Tongue (tissue), 2 donors: ENCODE data around the gene XK. TPM values are rescaled to one million over a fixed set of nuclear protein-coding genes. Genes with fewer than 3 reads are reported as not detected.
"Not testable (repeated sequence)": the region's sequence is repeated elsewhere in the genome, so short reads cannot be mapped to it uniquely, and the experiment has no call there.

Experiments used
- DNase-seq: peaks from one replicate; pipeline ENCODE4 v3.0.0-alpha.2; 2015
- total RNA-seq: library from RNA; depleted of rRNA; stranded (reverse); fragments of >200 nt; gene quantifications from one replicate; pipeline ENCODE4 v1.2.3, GENCODE V29; 2014

Gene XK, protein sequence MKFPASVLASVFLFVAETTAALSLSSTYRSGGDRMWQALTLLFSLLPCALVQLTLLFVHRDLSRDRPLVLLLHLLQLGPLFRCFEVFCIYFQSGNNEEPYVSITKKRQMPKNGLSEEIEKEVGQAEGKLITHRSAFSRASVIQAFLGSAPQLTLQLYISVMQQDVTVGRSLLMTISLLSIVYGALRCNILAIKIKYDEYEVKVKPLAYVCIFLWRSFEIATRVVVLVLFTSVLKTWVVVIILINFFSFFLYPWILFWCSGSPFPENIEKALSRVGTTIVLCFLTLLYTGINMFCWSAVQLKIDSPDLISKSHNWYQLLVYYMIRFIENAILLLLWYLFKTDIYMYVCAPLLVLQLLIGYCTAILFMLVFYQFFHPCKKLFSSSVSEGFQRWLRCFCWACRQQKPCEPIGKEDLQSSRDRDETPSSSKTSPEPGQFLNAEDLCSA
- 14.3 TPM for total RNA-seq

DNA sequence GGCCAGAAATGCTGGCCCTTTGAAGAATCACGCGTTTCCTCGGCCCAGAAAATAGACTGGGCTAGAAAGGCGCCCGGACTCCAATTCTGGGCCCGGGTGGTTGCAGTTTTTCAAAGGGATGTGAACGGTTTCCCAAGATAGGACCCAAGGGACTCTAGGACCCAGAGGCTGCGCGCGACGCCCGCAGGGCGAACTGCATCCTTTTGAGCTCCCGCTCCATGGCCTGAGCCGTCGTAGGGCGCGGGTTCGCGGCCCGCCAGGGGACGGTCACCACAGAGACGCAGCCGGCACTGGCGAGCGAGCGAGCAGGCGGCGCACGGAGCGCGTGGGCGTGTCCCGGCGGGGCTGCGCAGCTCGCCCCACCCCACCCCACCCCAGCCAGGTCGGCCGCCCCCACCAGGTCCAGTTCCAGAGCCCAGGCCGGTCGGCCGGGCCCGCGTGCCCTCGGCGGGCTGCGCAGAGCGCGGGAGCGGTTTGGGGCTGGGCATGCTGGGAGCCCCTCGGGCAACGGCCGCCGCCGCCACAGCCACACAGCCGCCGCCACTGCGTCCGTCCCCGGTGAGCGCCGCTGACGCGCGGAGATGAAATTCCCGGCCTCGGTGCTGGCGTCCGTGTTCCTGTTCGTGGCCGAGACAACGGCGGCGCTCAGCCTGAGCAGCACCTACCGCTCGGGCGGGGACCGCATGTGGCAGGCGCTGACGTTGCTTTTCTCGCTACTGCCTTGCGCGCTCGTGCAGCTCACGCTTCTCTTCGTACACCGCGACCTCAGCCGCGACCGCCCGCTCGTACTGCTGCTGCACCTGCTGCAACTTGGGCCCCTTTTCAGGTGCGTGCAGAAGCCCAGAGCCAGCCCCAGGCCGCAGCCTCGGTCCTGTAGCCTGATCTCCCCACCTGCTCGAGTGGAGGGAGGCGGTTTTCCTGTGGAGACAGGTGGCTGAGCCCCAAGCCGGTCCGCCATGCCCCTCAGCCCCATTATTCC lies at the start of gene XK:
Gene XK (plus strand): TSS at position 411 of the 979 bp plus-strand sequence. CDS start 171 bp downstream, at position 582.
- DNase-seq = peak; percentile 31

DNA sequence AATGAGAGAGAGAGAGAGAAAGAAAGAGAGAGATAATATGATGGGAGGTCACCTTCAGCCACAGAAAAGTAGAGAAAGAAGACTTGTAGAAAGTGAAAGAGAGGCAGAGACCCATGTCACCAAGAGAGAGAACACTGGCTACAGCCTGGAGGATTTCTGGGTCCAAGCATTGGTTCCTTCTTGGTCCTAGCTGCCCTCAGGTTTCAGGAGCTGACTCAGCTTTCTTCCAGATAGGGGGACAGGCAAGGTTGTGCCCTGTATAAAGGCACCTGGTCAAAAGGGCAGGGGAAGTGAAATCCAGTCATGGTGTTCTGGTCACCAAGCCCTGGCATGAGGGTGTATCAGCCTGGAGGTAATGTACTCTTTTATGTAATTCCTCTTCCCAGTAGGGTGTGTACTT lies 47.5 kb upstream of the XK start:
- no peak for DNase-seq

DNA sequence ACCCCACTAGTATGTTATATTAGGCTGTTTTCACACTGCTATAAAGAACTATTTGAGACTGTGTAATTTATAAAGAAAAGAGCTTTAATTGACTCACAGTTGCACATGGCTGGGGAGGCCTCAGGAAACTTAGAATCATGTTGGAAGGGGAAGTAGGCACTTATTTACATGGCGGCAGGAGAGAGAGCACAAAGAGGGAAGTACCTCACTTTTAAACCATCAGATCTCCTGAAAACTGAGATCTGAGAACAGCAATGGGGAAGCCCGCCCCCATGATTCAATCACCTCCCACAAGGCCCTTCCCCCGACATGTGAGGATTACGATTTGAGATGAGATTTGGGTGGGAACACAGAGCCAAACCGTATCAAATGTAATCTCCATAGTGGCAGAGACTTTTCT lies 45.4 kb upstream of the XK start:
- DNase-seq = no peak

DNA sequence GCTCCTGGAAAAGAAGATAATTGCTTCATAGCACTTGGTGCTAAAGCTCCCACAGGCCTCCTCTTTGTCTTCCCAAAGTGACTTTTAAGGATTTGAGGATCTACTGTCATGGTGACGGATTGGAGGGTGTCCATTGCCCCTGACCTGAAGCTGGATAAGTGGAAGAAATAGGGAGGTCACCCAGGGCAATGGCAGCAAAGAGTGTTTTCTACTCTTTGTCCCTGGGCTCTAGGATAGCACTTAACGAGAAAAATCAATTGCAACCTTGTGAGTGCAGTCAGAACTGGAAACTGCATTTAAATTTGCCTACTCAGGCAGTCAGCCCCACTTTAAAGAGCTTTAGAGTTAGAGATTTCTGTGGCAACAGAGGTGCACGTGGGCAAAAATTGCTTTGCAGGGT lies 43.7 kb upstream of the XK start:
- no peak for DNase-seq

DNA sequence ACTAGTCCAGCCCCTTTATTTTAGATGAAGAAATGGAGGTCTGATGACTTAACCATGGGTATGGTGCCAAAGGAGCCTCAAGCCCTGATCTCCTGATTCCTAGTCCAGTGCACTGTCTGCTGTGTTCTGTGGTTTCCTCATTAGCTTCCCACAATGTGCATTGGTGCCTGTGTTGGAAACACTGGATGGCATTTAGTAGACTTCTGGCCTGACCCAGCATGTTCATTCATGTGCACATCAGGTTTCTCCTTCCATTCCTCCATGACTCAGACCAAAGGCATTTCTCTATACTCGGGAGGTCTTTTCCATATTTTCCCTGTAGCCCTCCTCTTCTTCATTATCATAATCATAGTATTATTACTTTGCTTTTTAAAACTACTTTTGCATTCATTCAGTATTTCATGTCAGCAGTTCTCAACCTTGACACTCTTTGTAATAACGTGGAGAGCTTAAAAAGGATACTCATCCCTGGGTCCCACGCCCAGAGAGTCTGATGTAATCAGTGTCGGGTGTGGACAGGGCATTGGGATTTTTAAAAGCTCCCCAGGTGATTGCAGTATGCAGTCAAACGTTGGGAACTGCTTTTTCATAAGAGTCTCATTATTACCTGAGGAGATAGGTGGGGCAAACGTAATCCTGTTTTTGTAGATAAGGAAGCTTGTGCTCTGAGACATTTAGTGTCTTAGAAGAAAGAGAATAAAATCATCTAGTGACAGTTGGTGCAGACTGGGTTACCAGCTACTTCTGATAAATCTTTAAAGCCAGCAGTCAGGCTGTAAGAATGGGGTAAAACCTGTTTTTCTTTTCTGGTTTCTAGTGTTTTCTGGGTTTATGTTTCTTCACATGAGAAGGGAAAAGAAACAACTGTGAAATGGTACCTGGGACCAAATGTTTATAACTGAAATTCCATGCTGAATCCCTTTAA lies 40.9 kb upstream of the XK start:
- peak; percentile 0 for DNase-seq

DNA sequence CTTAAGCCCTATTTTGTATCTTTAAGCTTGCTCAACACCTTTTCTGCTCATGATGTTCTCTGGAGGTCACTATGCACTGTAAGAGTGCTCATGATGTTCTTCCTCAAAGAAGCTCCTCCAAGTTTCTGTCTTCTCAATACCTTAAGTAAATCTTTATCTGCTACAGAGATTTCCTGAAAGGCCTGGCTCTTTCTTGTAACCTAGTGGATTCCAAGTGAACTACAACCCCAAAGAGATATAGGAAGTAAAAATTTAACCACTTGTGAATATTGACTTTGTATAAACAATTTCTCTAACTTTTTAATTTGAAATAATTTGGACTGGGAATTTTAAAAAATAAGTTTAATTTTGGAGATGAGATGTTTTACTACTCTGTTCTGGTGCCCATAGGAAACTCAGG lies 39.3 kb upstream of the XK start:
- DNase-seq = no peak

DNA sequence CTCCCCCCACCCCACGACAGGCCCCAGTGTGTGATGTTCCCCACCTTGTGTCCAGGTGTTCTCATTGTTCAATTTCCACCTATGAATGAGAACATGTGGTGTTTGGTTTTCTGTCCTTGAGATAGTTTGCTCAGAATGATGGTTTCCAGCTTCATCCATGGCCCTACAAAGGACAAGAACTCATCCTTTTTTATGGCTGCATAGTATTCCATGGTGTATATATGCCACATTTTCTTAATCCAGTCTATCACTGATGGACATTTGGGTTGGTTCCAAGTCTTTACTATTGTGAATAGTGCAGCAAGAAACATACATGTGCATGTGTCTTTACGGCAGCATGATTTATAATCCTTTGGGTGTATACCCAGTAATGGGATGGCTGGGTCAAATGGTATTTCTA lies 34.7 kb upstream of the XK start:
- DNase-seq = not testable (repeated sequence)

DNA sequence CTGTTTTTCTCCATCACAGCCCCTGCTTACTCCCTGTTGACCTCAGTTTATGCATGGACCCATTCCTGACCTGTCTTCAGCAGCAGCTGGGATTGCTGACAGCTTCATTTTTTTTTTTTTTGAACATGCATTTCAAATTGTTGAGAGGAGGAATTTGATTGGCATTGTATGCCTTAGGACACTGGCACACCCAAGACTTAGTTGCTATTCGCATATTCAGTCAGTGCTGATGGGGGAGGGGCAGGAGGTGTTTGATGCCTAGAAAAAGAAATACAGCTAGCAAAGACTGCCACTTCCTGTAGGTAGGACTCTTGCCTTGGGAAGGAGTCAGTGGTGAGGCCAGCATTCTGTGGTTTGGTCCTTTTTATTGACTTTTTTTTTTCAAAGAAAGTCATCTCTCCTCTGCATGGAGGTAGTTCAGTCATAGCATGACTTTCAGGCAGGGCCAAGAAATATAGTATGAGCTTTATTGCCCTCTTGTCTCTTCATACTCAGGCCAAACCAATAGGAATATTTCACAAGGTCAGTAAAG lies 33.6 kb upstream of the XK start:
- DNase-seq = no peak

DNA sequence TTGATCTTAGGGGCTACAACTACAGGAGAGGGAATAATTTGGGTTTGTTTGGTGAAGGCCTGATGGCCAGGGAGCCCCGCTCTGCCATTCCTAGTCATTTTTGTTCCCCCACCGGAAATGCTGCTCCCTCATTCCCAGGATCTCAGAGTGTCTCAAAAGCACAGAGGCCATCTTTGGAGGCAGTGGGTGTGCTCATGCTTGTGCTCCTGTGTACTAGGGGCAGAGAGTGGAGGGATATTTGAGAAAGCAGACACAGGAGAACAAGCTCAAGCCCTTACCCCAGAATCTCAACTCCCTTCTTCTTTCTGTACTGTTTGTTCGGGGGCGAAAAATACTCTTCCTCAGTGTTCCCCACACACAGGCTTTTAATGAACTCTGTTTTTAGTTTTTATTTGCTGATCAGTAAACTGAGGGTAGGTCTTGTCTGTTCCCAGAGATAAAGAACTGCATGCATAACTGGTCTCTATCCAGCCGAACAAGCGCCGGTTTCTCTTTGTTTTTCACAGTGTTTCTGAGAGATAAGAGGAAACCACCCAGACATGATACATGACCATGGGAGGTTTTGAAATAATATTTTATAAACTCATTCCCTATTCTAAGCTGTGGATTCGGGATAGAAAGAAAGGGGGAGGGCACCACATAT lies 32.9 kb upstream of the XK start:
- no peak for DNase-seq

DNA sequence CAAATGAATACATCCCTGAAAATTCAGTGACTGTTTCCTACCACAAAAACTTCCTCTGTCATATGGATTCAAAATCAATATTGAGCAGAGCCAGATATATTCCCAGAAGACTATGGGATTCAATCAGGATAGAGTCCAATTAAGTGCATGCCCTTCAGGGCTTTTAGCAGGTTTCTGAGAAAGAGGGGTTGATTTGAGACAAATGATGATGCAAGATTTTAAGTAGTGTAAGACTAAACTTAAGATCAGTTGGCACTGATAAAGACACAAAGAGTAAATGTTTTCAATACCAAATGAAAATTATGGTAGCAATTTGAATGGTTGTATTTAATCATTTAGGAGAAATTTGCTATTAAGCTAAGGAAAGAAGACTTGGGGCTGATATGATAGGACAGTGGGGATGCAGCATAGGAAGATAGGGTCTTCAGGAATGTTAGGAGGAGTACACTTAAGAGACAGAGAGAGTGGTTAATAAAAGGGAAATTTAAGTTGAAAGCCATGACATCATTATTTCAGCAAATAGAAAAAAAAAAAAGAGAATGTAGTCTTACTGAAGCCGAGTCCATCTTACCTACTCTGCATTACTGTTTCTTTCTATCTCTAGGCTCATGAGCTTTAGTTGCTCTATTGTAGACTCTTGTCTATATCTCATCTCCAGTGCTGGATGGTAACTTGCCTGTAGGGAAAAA lies 32.0 kb upstream of the XK start:
- DNase-seq = no peak

DNA sequence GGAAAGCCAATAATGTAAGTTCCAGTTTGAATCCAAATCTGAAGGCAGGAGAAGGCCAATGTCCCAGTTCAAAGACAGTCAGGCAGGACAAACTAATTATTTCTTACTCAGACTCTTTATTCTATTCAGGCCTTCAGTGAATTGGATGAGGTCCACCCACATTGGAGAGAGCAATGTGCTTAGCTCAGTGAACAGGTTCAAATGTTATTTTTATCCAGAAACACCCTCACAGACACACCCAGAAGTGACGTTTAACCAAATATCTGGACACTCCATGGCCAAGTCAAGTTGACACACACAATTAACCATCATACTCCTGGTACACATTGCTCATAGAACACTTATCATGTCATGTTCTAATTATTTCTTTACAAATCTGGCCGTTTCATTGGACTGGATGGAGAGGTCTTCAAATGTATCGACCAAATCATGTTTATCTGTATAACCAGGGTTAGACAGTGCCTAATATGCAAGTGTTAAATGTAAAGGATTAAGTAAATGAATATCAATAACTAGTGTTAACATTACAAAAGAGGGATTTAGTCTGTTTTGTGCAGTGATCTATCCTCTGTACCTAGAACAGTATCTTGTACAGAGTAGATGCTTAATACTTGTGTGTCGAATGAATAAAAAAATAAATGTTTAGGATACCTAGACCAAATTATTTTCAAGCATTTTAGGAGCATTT lies 27.1 kb upstream of the XK start:
- no peak for DNase-seq

DNA sequence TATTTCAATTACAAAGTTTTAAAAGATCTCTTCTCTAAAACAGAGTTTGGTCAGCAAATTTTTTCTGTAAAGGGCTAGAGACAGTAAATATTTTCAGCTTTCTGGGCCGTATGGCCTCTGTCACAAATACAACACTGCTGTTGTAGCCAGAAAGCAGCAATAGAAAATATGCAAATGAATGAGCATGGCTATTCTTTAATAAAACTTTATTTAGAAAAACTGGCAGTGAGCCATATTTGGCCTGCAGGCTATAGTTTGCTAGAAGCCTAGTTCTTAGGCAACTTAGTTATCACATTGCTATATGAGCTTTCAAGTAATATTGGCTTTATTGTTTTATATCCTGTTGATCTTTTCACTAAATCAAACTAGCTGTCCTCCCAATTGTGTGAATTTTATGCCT lies 26.5 kb upstream of the XK start:
- DNase-seq = no peak

DNA sequence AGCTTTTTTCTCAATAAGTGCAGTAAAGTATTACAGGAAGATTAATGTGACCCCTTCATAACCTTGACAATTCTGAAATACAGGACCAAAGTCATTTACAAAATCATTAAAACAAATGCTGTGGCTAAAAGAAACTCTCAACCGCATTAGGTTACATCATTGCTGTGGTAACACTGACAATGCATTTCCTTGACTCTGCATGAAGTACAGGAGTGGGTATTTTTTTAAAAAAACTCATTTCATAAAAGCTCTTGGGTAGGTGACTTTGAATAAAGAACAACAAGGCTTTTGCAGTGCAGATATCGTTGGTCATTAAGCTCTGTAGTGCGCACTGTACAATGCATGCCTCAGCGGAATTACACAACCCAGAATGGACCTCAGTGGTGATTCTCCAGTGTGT lies 23.4 kb upstream of the XK start:
- DNase-seq = no peak

DNA sequence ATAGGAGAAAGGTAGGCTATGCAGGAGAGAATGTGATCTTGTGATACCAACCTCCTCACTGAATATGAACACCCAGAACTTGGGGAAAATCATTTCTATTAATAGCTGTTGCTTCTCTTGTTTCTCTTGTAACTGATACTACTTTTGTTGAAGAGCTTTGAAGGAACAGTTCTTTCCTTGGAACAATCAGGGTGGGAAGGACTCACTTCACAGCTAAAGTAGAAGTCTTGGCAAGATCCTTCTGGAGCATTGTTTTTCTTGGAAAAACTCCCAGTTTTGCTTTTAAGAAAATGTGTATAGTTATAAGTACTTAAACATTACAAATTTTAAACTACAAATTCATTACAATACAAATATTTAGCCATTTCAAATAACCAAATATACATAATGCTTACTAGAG lies 19.1 kb upstream of the XK start:
- peak; percentile 12 for DNase-seq

DNA sequence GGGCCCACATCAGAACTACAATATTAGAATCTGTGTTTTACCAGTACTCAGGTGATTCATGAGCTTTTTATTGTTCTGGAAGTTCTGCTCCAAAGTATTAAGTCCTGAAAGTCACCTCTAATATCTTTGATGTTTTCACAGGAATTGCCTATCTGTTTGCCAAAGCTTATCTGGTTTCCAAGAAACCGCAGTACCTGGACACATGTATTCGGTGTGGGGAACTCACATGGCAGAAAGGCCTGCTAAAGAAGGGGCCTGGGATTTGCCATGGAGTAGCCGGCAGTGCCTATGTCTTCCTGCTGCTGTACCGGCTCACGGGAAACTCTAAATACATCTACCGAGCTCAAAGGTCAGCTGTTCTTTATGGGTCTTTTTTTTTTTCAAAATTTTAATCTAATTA lies 18.4 kb upstream of the XK start:
- no peak for DNase-seq

DNA sequence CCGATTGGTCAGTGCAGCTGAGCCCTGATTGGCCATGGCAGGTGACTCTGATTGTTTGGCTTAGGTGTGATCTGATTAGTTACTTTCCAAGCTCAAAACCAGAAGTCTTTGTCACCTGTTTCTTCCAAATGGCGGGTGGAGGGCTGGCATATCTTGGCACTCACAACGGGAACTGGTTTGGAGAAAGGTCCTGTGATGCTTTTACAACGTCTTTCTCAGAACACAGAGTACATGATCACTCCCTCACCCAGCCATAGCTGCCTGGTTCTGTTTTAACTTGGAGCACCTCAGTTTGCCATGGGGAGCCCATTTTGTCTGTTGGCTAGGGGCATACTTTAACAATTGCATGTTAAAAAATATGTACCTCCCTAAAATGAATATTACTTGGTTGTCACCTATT lies 13.0 kb upstream of the XK start:
- no peak for DNase-seq

DNA sequence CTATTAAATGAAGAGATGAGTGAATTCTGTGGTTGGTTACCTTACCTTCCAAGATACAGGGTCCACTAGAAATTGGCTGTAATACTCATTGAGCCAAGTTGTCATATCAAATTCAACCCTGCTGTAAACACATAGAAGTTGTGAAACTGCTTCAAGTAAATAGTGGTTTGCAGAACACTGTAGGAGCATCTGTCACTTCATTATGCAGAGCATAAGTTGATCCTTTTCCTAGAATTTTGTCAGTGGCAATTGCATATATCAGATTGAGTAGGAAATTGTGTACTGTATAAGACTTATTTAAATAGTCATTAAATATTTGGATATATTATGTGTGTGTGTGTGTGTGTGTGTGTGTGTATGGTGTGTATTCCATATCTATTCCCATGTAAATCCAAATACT lies 8.8 kb upstream of the XK start:
- no peak for DNase-seq

DNA sequence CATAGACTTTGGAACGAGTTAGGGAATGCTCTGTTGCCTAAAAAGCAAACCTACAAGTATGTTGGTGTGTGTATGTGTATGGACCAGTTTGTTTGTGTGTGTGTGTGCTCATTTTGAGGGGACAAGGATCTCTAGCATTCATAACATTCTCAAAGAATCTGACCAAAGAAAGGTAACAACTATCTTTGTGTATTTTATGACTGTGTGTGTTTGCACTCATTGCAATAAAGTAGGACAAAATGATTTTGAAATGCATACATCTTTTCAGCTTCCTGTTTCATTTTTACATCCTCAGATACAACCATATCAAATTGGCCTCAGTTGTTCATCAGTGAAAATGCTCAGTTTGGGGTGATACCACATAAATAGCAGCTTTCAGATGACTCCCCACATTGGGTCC lies 8.3 kb upstream of the XK start:
- DNase-seq = no peak

DNA sequence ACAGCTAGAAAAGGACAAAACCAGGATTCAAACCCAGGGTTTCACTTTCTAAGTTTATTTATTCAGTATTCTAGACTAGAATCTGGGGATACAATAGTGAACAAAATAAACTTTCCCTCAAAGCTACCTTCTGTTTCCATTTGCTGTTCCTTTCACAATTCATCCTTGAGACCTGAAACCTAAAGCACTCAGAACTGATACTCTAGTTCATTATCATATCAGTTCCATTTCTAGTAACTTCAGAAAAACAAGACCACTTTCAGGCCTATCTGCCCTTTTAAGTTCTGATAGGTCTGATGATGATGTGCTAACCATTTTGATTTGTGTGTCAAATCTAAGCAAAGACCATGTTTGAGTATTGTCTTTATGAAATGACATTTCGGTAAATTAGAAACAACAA lies 7.8 kb upstream of the XK start:
- no peak for DNase-seq

DNA sequence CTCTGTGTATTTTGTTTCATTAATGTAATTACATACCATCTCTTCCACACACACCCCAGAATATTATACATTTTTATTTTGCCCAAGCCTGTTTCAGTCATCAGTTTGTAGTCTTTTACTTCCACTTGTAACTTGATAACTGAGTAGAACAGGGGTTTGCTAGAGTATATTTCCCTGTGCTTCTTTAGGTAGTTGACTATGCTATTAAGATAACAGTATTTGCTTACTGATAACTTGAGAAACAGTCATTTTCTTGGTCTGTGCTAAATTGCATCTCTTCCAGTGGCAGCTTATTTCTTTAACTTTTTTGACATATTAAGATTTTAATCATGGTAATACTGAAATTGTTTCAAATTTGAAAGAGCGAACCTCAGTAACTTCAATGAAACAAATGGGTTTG lies 7.0 kb upstream of the XK start:
- no peak for DNase-seq
